ENCODE results near the gene HECTD3. TPM values are rescaled to one million over a fixed set of nuclear protein-coding genes. Genes with fewer than 3 reads are reported as not detected.

HECTD3 gene
- total and polyA plus RNA-seq, 2 experiments from 2014 or later: 22.5 to 28.1 TPM

GRCh38 chr1:45044916-45045315, 33.8 kb upstream of the HECTD3 start:
- no peaks in the 10 kb centered on the region for H3K4me1 ChIP-seq (ENCODE audit: low read depth)
- no peak overlapping the region for H3K27ac ChIP-seq
- H3K27me3 ChIP-seq: no peaks in the 10 kb centered on the region
- H3K9me3 ChIP-seq (ENCODE audit: low read depth): no peaks in the 10 kb centered on the region
- H3K4me3 ChIP-seq: no peak overlapping the region
- TF ChIP-seq CTCF (IDR thresholded peaks at IDR 0.05; ENCODE audit: low read depth, low read length): no peak
- no peak for DNase-seq (ENCODE audit: low read depth in 1 of 2, low spot score in 1 of 2)
- H3K36me3 ChIP-seq: no peaks in the 10 kb centered on the region

DNA sequence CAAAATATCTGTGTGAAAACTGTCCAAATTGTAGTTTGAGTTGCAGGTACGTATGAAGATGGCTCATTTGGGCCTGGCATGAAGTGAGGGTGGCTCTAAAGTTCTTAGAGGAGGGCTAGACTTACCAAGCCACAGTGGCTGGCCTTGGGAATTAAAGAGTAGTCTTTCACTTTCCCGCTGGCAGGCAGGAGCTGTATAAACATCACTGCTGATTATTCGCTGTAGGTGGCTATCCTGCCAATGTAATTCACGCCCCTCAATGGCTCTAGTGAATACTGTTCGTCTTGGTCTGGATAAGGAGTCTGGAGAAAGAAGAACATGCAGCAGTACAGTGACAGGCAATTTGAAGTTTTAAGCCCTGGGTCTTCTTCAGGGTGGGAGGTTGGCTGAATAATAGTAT, 32.0 kb upstream of the HECTD3 start:
- Histone ChIP-seq H3K9me3 (ENCODE audit: low read depth) (no peaks in the 10 kb centered on the region), H3K4me3 (no peak overlapping the region), H3K27ac (no peak overlapping the region), H3K36me3 (no peaks in the 10 kb centered on the region), H3K27me3 (no peaks in the 10 kb centered on the region), H3K4me1 (ENCODE audit: low read depth) (no peaks in the 10 kb centered on the region)
- DNase-seq (ENCODE audit: low read depth in 1 of 2, low spot score in 1 of 2): no peak
- no peak for TF ChIP-seq CTCF (IDR thresholded peaks at IDR 0.05; ENCODE audit: low read depth, low read length)

GRCh38 chr1:45040297-45040696, 29.2 kb upstream of the HECTD3 start:
- no peak for DNase-seq (ENCODE audit: low read depth in 1 of 2, low spot score in 1 of 2)
- H3K36me3 ChIP-seq: no peaks in the 10 kb centered on the region
- H3K27ac ChIP-seq: no peak overlapping the region
- H3K27me3 ChIP-seq: no peaks in the 10 kb centered on the region
- no peak for TF ChIP-seq CTCF (IDR thresholded peaks at IDR 0.05; ENCODE audit: low read depth, low read length)
- H3K4me1 ChIP-seq (ENCODE audit: low read depth): no peaks in the 10 kb centered on the region
- no peaks in the 10 kb centered on the region for H3K9me3 ChIP-seq (ENCODE audit: low read depth)
- H3K4me3 ChIP-seq: no peak overlapping the region

DNA sequence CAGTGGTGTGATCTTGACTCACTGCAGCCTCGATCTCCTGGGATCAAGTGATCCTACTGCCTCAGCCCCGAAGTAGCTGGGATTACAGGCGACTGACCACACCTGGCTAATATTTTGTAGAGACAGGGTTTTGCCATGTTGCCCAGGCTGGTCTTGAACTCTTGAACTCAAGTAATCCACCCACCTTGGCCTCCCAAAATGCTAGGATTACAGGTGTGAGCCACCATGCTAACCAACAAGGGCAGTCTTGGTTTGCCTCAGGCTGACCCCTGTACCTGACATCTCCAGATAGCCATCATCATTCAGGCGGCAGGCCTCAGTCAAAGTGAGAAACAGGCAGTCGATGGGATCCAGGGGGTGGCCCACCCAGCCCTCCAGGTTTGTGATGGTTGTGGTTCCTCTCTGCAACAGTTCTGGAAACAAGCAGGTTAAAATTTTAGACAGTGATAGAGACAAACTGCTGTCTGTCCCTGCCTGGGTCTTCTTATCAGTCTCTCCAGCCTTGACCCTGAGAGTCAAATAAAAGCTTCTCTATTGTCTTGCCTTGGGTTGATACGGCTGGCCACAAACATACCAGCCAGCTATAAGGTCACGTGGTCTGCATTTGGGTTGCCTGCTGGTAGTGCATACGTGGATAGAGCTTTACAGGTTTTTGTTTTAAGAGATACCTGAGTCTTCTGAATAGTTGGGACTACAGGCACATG, 27.7 kb upstream of the HECTD3 start:
- H3K4me1 ChIP-seq (ENCODE audit: low read depth): no peaks in the 10 kb centered on the region
- TF ChIP-seq CTCF (IDR thresholded peaks at IDR 0.05; ENCODE audit: low read depth, low read length): no peak
- no peak for DNase-seq (ENCODE audit: low read depth in 1 of 2, low spot score in 1 of 2)
- H3K4me3 ChIP-seq: no peak overlapping the region
- no peaks in the 10 kb centered on the region for H3K9me3 ChIP-seq (ENCODE audit: low read depth)
- H3K27ac ChIP-seq: no peak overlapping the region
- no peaks in the 10 kb centered on the region for H3K36me3 ChIP-seq
- no peaks in the 10 kb centered on the region for H3K27me3 ChIP-seq

- H3K27ac ChIP-seq: no peak overlapping the region
- H3K27me3 ChIP-seq: no peaks in the 10 kb centered on the region
- no peaks in the 10 kb centered on the region for H3K36me3 ChIP-seq
- H3K9me3 ChIP-seq (ENCODE audit: low read depth): no peaks in the 10 kb centered on the region
- H3K4me1 ChIP-seq (ENCODE audit: low read depth): no peaks in the 10 kb centered on the region
- H3K4me3 ChIP-seq: no peak overlapping the region
- DNase-seq (ENCODE audit: low read depth in 1 of 2, low spot score in 1 of 2): no peak
- no peak for TF ChIP-seq CTCF (IDR thresholded peaks at IDR 0.05; ENCODE audit: low read depth, low read length)
Observed at GRCh38 chr1:45038240-45038639, 27.1 kb upstream of the HECTD3 start.

Measured in cardiac muscle cell (in vitro differentiated cells and primary cell).